Cardiac muscle cell (in vitro differentiated cells and primary cell): ENCODE data around the gene TTLL4. TPM values are rescaled to one million over a fixed set of nuclear protein-coding genes. Genes with fewer than 3 reads are reported as not detected.

ENCODE experiments used
- DNase-seq, 2 donors: peaks; one replicate each; pipeline versions ENCODE4 v3.0.0 to v3.0.0-alpha.2; 2010 to 2017; ENCODE audit warnings: low read depth in 1 of 2, low spot score in 1 of 2
- H3K27ac ChIP-seq: fragments of 200-600 bp; sonication (generic); 2 replicates; pipeline ENCODE4 v1.5.1; 2016
- H3K27me3 ChIP-seq: fragments of 200-600 bp; sonication (generic); 2 replicates; pipeline ENCODE4 v1.6.0; 2016; ENCODE audit warnings: control low read depth
- H3K36me3 ChIP-seq: fragments of 200-600 bp; sonication (generic); 2 replicates; pipeline ENCODE4 v1.5.1; 2016; ENCODE audit warnings: control low read depth
- H3K4me1 ChIP-seq: fragments of 200-600 bp; sonication (generic); 2 replicates; pipeline ENCODE4 v1.8.1; 2017; ENCODE audit warnings: low read depth, mild to moderate bottlenecking, mixed run types
- H3K4me3 ChIP-seq: fragments of 200-600 bp; sonication (generic); 2 replicates; pipeline ENCODE4 v1.5.1; 2016; ENCODE audit warnings: mild to moderate bottlenecking
- H3K9me3 ChIP-seq: fragments of 200-600 bp; sonication (generic); 2 replicates; pipeline ENCODE4 v1.5.1; 2017; ENCODE audit warnings: low read depth, mild to moderate bottlenecking, control low read depth
- CTCF ChIP-seq: IDR thresholded peaks from 2 replicates; pipeline ENCODE4 v1.5.1; 2012; ENCODE audit warnings: low read depth, mild to moderate bottlenecking, low read length
- polyA plus RNA-seq: library from polyadenylated mRNA; unstranded; fragments of >200 nt; fragmentation: Nextera tagmentation; extraction: Ambion mirVana; gene quantifications from 2 replicates; pipeline ENCODE4 v1.2.1, GENCODE V29; 2016
- total RNA-seq: library from RNA; depleted of rRNA; stranded (reverse); fragments of >200 nt; gene quantifications from 2 replicates; pipeline ENCODE4 v1.2.3, GENCODE V29; 2016

Gene TTLL4
- total RNA-seq = 21.0 and 36.0 TPM in 2 replicates
- 27.9 and 37.0 TPM in 2 replicates for polyA plus RNA-seq

GRCh38 chr2:218710687-218711549, at the start of gene TTLL4:
Gene TTLL4 (plus strand): TSS chr2:218710835. CDS start chr2:218737677, 26,842 bp downstream.
- DNase-seq = peak; percentile 98 to 99
- peaks cover 5% of the 10 kb centered on the region for H3K4me1 ChIP-seq
- peak within 1 kb of the TSS; percentile 88 for H3K4me3 ChIP-seq
- TF ChIP-seq CTCF = peak; percentile 79
- no peaks in the 10 kb centered on the region for H3K9me3 ChIP-seq
- peaks cover 2% of the 10 kb centered on the region for H3K36me3 ChIP-seq
- H3K27ac ChIP-seq = peak within 1 kb of the TSS; percentile 70
- H3K27me3 ChIP-seq = no peaks in the 10 kb centered on the region

- Histone ChIP-seq H3K36me3 (peaks cover 29% of the 10 kb centered on the region), H3K4me3 (no peak overlapping the region), H3K9me3 (no peaks in the 10 kb centered on the region), H3K27ac (no peak overlapping the region), H3K27me3 (no peaks in the 10 kb centered on the region), H3K4me1 (peaks cover 3% of the 10 kb centered on the region)
- no peak for TF ChIP-seq CTCF
- no peak for DNase-seq
Observed at GRCh38 chr2:218662377-218662776, 48.3 kb upstream of the TTLL4 start.

- peaks cover 31% of the 10 kb centered on the region for H3K36me3 ChIP-seq
Observed at GRCh38 chr2:218662827-218663226, 47.8 kb upstream of the TTLL4 start.

GRCh38 chr2:218663901-218664300, 46.7 kb upstream of the TTLL4 start:
- Histone ChIP-seq H3K27ac (no peak overlapping the region), H3K36me3 (peaks cover 32% of the 10 kb centered on the region), H3K4me3 (no peak overlapping the region), H3K27me3 (no peaks in the 10 kb centered on the region), H3K9me3 (no peaks in the 10 kb centered on the region), H3K4me1 (peaks cover 3% of the 10 kb centered on the region)
- no peak for DNase-seq
- TF ChIP-seq CTCF = no peak

More at GRCh38 chr2:218662827-218663226, 47.8 kb upstream of the TTLL4 start:
- DNase-seq = no peak
- no peak overlapping the region for H3K4me3 ChIP-seq
- no peak for TF ChIP-seq CTCF
- no peaks in the 10 kb centered on the region for H3K9me3 ChIP-seq
- H3K27me3 ChIP-seq = no peaks in the 10 kb centered on the region
- H3K27ac ChIP-seq = no peak overlapping the region
- H3K4me1 ChIP-seq = peaks cover 3% of the 10 kb centered on the region

- Histone ChIP-seq H3K27ac (no peak overlapping the region), H3K9me3 (no peaks in the 10 kb centered on the region), H3K27me3 (no peaks in the 10 kb centered on the region), H3K4me1 (peaks cover 3% of the 10 kb centered on the region), H3K36me3 (peaks cover 32% of the 10 kb centered on the region), H3K4me3 (no peak overlapping the region)
- DNase-seq = no peak
- no peak for TF ChIP-seq CTCF
Observed at GRCh38 chr2:218664653-218665052, 46.0 kb upstream of the TTLL4 start.
